MM.1S (cell line): Measurements from ENCODE around the gene CCDC102B.

Experiments
- DNase-seq: peaks from one replicate; pipeline ENCODE4 v3.0.0-alpha.2; 2015
- H2AFZ ChIP-seq: fragments of 300-600 bp; sonication (generic); 2 replicates; pipeline ENCODE4 v1.6.0; 2016; ENCODE audit warnings: antibody characterized with exemption, low read length
- H3F3A ChIP-seq: fragments of 300-600 bp; sonication (generic); 2 replicates; pipeline ENCODE4 v1.6.1; 2016; ENCODE audit warnings: mild to moderate bottlenecking, antibody characterized with exemption, low read length, moderate library complexity, mixed read lengths; ENCODE audit not compliant: insufficient read depth
- H3K27ac ChIP-seq: fragments of 300-600 bp; sonication (generic); 2 replicates; pipeline ENCODE4 v1.5.1; 2016; ENCODE audit warnings: mild to moderate bottlenecking, low read length
- H3K27me3 ChIP-seq: fragments of 300-600 bp; sonication (generic); replicated peaks from 2 replicates; pipeline ENCODE4 v1.6.0; 2016; ENCODE audit warnings: low read length; ENCODE audit not compliant: insufficient read depth
- H3K36me3 ChIP-seq: fragments of 300-600 bp; sonication (generic); replicated peaks from 2 replicates; pipeline ENCODE4 v1.6.1; 2016; ENCODE audit warnings: mild to moderate bottlenecking, low read length, mixed read lengths; ENCODE audit not compliant: insufficient read depth
- H3K4me1 ChIP-seq: fragments of 300-600 bp; sonication (generic); 2 replicates; pipeline ENCODE4 v1.6.1; 2016; ENCODE audit warnings: low read length, mixed read lengths
- H3K4me2 ChIP-seq: fragments of 300-600 bp; sonication (generic); 2 replicates; pipeline ENCODE4 v1.6.0; 2016; ENCODE audit warnings: low read depth, low read length
- H3K4me3 ChIP-seq: fragments of 300-600 bp; sonication (generic); 2 replicates; pipeline ENCODE4 v1.5.1; 2016; ENCODE audit warnings: low read length, mixed read lengths
- H3K79me2 ChIP-seq: fragments of 300-600 bp; sonication (generic); 2 replicates; pipeline ENCODE4 v1.6.1; 2016; ENCODE audit warnings: mixed run types, low read length, mixed read lengths
- H3K9ac ChIP-seq: fragments of 300-600 bp; sonication (generic); 2 replicates; pipeline ENCODE4 v1.6.1; 2016; ENCODE audit warnings: low read length, mixed read lengths
- H3K9me2 ChIP-seq: fragments of 300-600 bp; sonication (generic); replicated peaks from 2 replicates; pipeline ENCODE4 v1.6.1; 2016; ENCODE audit warnings: mild to moderate bottlenecking, low read length, mixed read lengths; ENCODE audit not compliant: insufficient read depth
- H3K9me3 ChIP-seq: fragments of 300-600 bp; sonication (generic); replicated peaks from 2 replicates; pipeline ENCODE4 v1.6.1; 2016; ENCODE audit warnings: mild to moderate bottlenecking, low read length, mixed read lengths; ENCODE audit not compliant: insufficient read depth
- H4K20me1 ChIP-seq: fragments of 300-600 bp; sonication (generic); 2 replicates; pipeline ENCODE4 v1.6.1; 2016; ENCODE audit warnings: mild to moderate bottlenecking, low read length, moderate library complexity, mixed read lengths; ENCODE audit not compliant: insufficient read depth
- EZH2 ChIP-seq: fragments of 300-600 bp; sonication (generic); optimal IDR thresholded peaks from 2 replicates; pipeline ENCODE3; 2017; ENCODE audit warnings: low read depth, mild to moderate bottlenecking, antibody characterized with exemption, low read length, mixed read lengths
- EZH2phosphoT487 ChIP-seq: fragments of 300-600 bp; sonication (generic); IDR thresholded peaks from 2 replicates; pipeline ENCODE4 v1.6.1; 2018; ENCODE audit warnings: antibody characterized with exemption, low read length
- TF ChIP-seq, protein P1 (sequence below): fragments of 300-600 bp; sonication (generic); IDR thresholded peaks from 2 replicates; pipeline ENCODE4 v1.5.1; 2016; ENCODE audit warnings: antibody characterized with exemption, low read length, mixed read lengths

CCDC102B gene

GRCh38 chr18:68797871-68798270 is at the start of gene CCDC102B:
Gene CCDC102B, plus strand, starts transcription at chr18:68798080. Its CDS starts 38,684 bp downstream, at chr18:68836764.
- Histone ChIP-seq H3F3A (no peaks in the 10 kb centered on the region), H3K27me3 (no peaks in the 10 kb centered on the region), H3K9ac (no peak within 1 kb of the TSS), H3K4me2 (no peak within 1 kb of the TSS), H3K79me2 (no peaks in the 10 kb centered on the region), H3K27ac (no peak within 1 kb of the TSS), H3K9me3 (no peaks in the 10 kb centered on the region), H3K9me2 (no peaks in the 10 kb centered on the region), H3K4me3 (no peak within 1 kb of the TSS), H2AFZ (no peak within 1 kb of the TSS), H4K20me1 (no peaks in the 10 kb centered on the region), H3K4me1 (no peaks in the 10 kb centered on the region), H3K36me3 (no peaks in the 10 kb centered on the region)
- TF ChIP-seq, protein P1, sequence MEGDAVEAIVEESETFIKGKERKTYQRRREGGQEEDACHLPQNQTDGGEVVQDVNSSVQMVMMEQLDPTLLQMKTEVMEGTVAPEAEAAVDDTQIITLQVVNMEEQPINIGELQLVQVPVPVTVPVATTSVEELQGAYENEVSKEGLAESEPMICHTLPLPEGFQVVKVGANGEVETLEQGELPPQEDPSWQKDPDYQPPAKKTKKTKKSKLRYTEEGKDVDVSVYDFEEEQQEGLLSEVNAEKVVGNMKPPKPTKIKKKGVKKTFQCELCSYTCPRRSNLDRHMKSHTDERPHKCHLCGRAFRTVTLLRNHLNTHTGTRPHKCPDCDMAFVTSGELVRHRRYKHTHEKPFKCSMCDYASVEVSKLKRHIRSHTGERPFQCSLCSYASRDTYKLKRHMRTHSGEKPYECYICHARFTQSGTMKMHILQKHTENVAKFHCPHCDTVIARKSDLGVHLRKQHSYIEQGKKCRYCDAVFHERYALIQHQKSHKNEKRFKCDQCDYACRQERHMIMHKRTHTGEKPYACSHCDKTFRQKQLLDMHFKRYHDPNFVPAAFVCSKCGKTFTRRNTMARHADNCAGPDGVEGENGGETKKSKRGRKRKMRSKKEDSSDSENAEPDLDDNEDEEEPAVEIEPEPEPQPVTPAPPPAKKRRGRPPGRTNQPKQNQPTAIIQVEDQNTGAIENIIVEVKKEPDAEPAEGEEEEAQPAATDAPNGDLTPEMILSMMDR, result no peak
- TF ChIP-seq EZH2phosphoT487 (no peak), EZH2 (no peak)
- DNase-seq, result no peak

- no peak overlapping the region for H3K4me3 ChIP-seq
- H3K9me2 ChIP-seq, result no peaks in the 10 kb centered on the region
- H4K20me1 ChIP-seq, result no peaks in the 10 kb centered on the region
- no peak for DNase-seq
- H3F3A ChIP-seq, result no peaks in the 10 kb centered on the region
- H3K27me3 ChIP-seq, result no peaks in the 10 kb centered on the region
- H3K27ac ChIP-seq, result no peak overlapping the region
- no peaks in the 10 kb centered on the region for H3K36me3 ChIP-seq
- H3K4me2 ChIP-seq, result no peak overlapping the region
- no peaks in the 10 kb centered on the region for H3K9me3 ChIP-seq
- H3K79me2 ChIP-seq, result no peaks in the 10 kb centered on the region
- H3K4me1 ChIP-seq, result no peaks in the 10 kb centered on the region
- H2AFZ ChIP-seq, result no peak overlapping the region
- no peak for TF ChIP-seq EZH2
- no peak for TF ChIP-seq EZH2phosphoT487
- TF ChIP-seq, protein P1, result no peak
- H3K9ac ChIP-seq, result no peak overlapping the region
Measured at GRCh38 chr18:68757126-68757525, 40.8 kb upstream of the CCDC102B start.

- H3K9me3 ChIP-seq, result no peaks in the 10 kb centered on the region
- TF ChIP-seq EZH2 (no peak), EZH2phosphoT487 (no peak)
- TF ChIP-seq, protein P1, result no peak
- no peak overlapping the region for H3K27ac ChIP-seq
Measured at GRCh38 chr18:68759308-68759707, 38.6 kb upstream of the CCDC102B start.

More at GRCh38 chr18:68759308-68759707, 38.6 kb upstream of the CCDC102B start:
- no peaks in the 10 kb centered on the region for H4K20me1 ChIP-seq
- no peaks in the 10 kb centered on the region for H3K36me3 ChIP-seq
- no peak overlapping the region for H3K9ac ChIP-seq
- no peak overlapping the region for H2AFZ ChIP-seq
- no peaks in the 10 kb centered on the region for H3K4me1 ChIP-seq
- H3K9me2 ChIP-seq, result no peaks in the 10 kb centered on the region
- DNase-seq, result no peak
- no peaks in the 10 kb centered on the region for H3K27me3 ChIP-seq
- no peak overlapping the region for H3K4me2 ChIP-seq
- no peak overlapping the region for H3K4me3 ChIP-seq
- no peaks in the 10 kb centered on the region for H3F3A ChIP-seq
- H3K79me2 ChIP-seq, result no peaks in the 10 kb centered on the region
